GM12878 (cell line): ENCODE measurements around the gene LNPK. TPM values are rescaled to one million over a fixed set of nuclear protein-coding genes. Genes with fewer than 3 reads are reported as not detected.

Experiments
- ATAC-seq: fragments of 200-7000 bp; cut with Tn5 transposase; 3 replicates; pipeline ENCODE4 v1.9.1; 2020; ENCODE audit warnings: mild to moderate bottlenecking, moderate library complexity
- BruUV-seq: library from RNA; stranded (reverse); fragments of 400-500 nt; replicated peaks from 2 replicates; lab custom pipeline; 2021; lab: Mats Ljungman, UMichigan
- CTCF ChIA-PET: fragments of 300-600 bp; sonication (Branson Sonifier 250); formaldehyde crosslinking; extraction: SDS; loops from one replicate; lab custom pipeline; 2021; ENCODE audit warnings: inconsistent platforms; lab: Yijun Ruan, JAX
- POLR2A ChIA-PET: fragments of 350-600 bp; formaldehyde crosslinking; extraction: SDS; loops from one replicate; lab custom pipeline; 2021; ENCODE audit warnings: inconsistent platforms; lab: Charles Lee
- RAD21 ChIA-PET: fragments of 300-600 bp; sonication (Branson Sonifier 250); formaldehyde crosslinking; loops from one replicate; lab custom pipeline; 2023; ENCODE audit warnings: antibody characterized with exemption; ENCODE audit not compliant: unreplicated experiment; lab: Charles Lee
- SMC1A ChIA-PET: fragments of 300-600 bp; sonication (Branson Sonifier 250); formaldehyde crosslinking; loops from one replicate; lab custom pipeline; 2023; ENCODE audit not compliant: unreplicated experiment, uncharacterized antibody; lab: Charles Lee
- DNase-seq: peaks from one replicate; pipeline ENCODE4 v3.0.0-alpha.2; 2011; ENCODE audit warnings: low read depth, low spot score
- FAIRE-seq: peaks from 3 replicates; lab custom pipeline; 2011; peaks lifted over from hg19 to GRCh38; lab: Jason Lieb, UNC
- H2AFZ ChIP-seq: 2 replicates; pipeline ENCODE4 v1.6.0; 2011; ENCODE audit warnings: low read depth, low read length, control low read depth; ENCODE audit not compliant: control insufficient read depth
- H3K27ac ChIP-seq: 2 replicates; pipeline ENCODE4 v1.5.1; 2011; ENCODE audit warnings: control low read depth; ENCODE audit not compliant: control insufficient read depth, insufficient read depth
- H3K27me3 ChIP-seq, 2 experiments: replicated peaks in 1 of 2; 2 replicates each; pipeline versions ENCODE4 v1.6.0 to v1.6.1; 2011; ENCODE audit warnings: low read length in 1 of 2; ENCODE audit not compliant: control insufficient read depth in 2 of 2, insufficient read depth in 2 of 2
- H3K36me3 ChIP-seq, 2 experiments: 2 replicates each; pipeline ENCODE4 v1.5.1; 2011; ENCODE audit warnings: low read length in 1 of 2; ENCODE audit not compliant: control insufficient read depth in 2 of 2, insufficient read depth in 2 of 2
- H3K4me1 ChIP-seq: 2 replicates; pipeline ENCODE4 v1.6.1; 2011; ENCODE audit warnings: mild to moderate bottlenecking, low read length, moderate library complexity, mixed read lengths; ENCODE audit not compliant: control insufficient read depth, insufficient read depth
- H3K4me2 ChIP-seq: 2 replicates; pipeline ENCODE4 v1.6.0; 2011; ENCODE audit warnings: control low read depth; ENCODE audit not compliant: control insufficient read depth, insufficient read depth
- H3K4me3 ChIP-seq: fragments of 200-600 bp; sonication (generic); 2 replicates; pipeline ENCODE4 v1.5.1; 2016
- H3K79me2 ChIP-seq: 2 replicates; pipeline ENCODE4 v1.6.0; 2011; ENCODE audit warnings: low read length; ENCODE audit not compliant: control insufficient read depth, insufficient read depth
- H3K9ac ChIP-seq: 2 replicates; pipeline ENCODE4 v1.8.0; 2011; ENCODE audit warnings: low read length, control low read depth, mixed read lengths; ENCODE audit not compliant: control insufficient read depth, insufficient read depth
- H3K9me3 ChIP-seq: replicated peaks from 3 replicates; pipeline ENCODE4 v1.5.1; 2011; ENCODE audit warnings: mild to moderate bottlenecking, low read length; ENCODE audit not compliant: control insufficient read depth, insufficient read depth
- H4K20me1 ChIP-seq: 2 replicates; pipeline ENCODE4 v1.6.0; 2011; ENCODE audit not compliant: control insufficient read depth, insufficient read depth
- CHD4 ChIP-seq: fragments of 200-600 bp; sonication (generic); IDR thresholded peaks from 2 replicates; pipeline ENCODE4 v1.6.1; 2016; ENCODE audit warnings: mild to moderate bottlenecking
- DPF2 ChIP-seq: fragments of 450-650 bp; IDR thresholded peaks from 2 replicates; pipeline ENCODE4 v1.6.1; 2017; ENCODE audit warnings: mild to moderate bottlenecking
- FOXK2 ChIP-seq: fragments of 450-650 bp; IDR thresholded peaks from 2 replicates; pipeline ENCODE4 v1.6.1; 2017; ENCODE audit warnings: mild to moderate bottlenecking, moderate library complexity
- FOXM1 ChIP-seq: IDR thresholded peaks from 2 replicates; pipeline ENCODE4 v1.6.1; 2012; ENCODE audit warnings: low read depth, mild to moderate bottlenecking, inconsistent platforms, low read length, moderate library complexity
- NR2F1 ChIP-seq: fragments of 450-650 bp; conservative IDR thresholded peaks from 2 replicates; pipeline ENCODE4 v1.6.1; 2017; ENCODE audit warnings: mild to moderate bottlenecking
- RBBP5 ChIP-seq: fragments of 200-600 bp; sonication (generic); conservative IDR thresholded peaks from 2 replicates; pipeline ENCODE4 v1.6.1; 2016
- SMC3 ChIP-seq: IDR thresholded peaks from 2 replicates; pipeline ENCODE4 v1.6.1; 2011; ENCODE audit warnings: low read length, improper control_type of control experiment, borderline replicate concordance
- WGBS: methylation state at CpG from one replicate; pipeline ENCODE4 v1.1.6; 2016; ENCODE audit warnings: low lambda C conversion rate; ENCODE audit not compliant: insufficient replicate concordance, insufficient coverage; ENCODE audit errors: missing lambda C conversion rate; 5-methylcytosine and 5-hydroxymethylcytosine counted together
- in situ Hi-C: fragments of 300-500 bp; cut with MboI; formaldehyde crosslinking; loops from 9 replicates; pipeline ENCODE4 v1.14.3; 2018; ENCODE audit warnings: mixed read lengths
- intact Hi-C: fragments of 100-400 bp; cut with micrococcal nuclease; formaldehyde crosslinking; loops from one replicate; pipeline ENCODE4 v1.14.2; 2022; ENCODE audit not compliant: unreplicated experiment
- polyA plus RNA-seq, 11 experiments: library from polyadenylated mRNA; depleted of rRNA in 4 of 11; unstranded in 6 of 11; stranded (reverse) in 5 of 11; fragments of >200 nt; fragmentation: Nextera tagmentation in 4 of 11; fragmentation: Illumina TruSeq in 1 of 11; extraction: Ambion mirVana in 4 of 11; extraction: Trizol in 1 of 11; gene quantifications; 1 replicate in 1 of 11; 2 replicates in 10 of 11; pipeline versions ENCODE4 v1.2.1 to v1.2.3, GENCODE V29; 2011 to 2016; ENCODE audit warnings: inconsistent platforms in 2 of 11, missing spikeins in 2 of 11, low read depth in 1 of 11
- total RNA-seq, 4 experiments: library from RNA; depleted of rRNA in 3 of 4; stranded (reverse); fragments of >200 nt in 3 of 4; fragmentation: Illumina TruSeq in 1 of 4; extraction: Trizol in 1 of 4; gene quantifications; 2 replicates each; pipeline versions ENCODE4 v1.2.1 to v1.2.3, GENCODE V29; 2013 to 2021
- TF ChIP-seq, protein P1 (sequence below): fragments of 450-650 bp; IDR thresholded peaks from 2 replicates; pipeline ENCODE4 v1.6.1; 2017; ENCODE audit warnings: mild to moderate bottlenecking

The LNPK gene
- total and polyA plus RNA-seq, 10 of the 15 experiments (the other 5 are each of a cell fraction or from before 2014, with no cell fraction given): 3.2 to 30.0 (median 15.6) TPM

GRCh38 chr2:175931805-175932204 lies 70.3 kb downstream of the LNPK start:
- no peak overlapping the region for H3K9ac ChIP-seq
- no peaks in the 10 kb centered on the region for H4K20me1 ChIP-seq
- no peak for TF ChIP-seq RBBP5
- TF ChIP-seq, protein P1, sequence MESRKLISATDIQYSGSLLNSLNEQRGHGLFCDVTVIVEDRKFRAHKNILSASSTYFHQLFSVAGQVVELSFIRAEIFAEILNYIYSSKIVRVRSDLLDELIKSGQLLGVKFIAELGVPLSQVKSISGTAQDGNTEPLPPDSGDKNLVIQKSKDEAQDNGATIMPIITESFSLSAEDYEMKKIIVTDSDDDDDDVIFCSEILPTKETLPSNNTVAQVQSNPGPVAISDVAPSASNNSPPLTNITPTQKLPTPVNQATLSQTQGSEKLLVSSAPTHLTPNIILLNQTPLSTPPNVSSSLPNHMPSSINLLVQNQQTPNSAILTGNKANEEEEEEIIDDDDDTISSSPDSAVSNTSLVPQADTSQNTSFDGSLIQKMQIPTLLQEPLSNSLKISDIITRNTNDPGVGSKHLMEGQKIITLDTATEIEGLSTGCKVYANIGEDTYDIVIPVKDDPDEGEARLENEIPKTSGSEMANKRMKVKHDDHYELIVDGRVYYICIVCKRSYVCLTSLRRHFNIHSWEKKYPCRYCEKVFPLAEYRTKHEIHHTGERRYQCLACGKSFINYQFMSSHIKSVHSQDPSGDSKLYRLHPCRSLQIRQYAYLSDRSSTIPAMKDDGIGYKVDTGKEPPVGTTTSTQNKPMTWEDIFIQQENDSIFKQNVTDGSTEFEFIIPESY: no peak
- TF ChIP-seq FOXK2: no peak
- TF ChIP-seq CHD4: no peak
- TF ChIP-seq NR2F1: no peak
- TF ChIP-seq DPF2: no peak
- no peak for TF ChIP-seq FOXM1
- no peak for TF ChIP-seq SMC3
- H2AFZ ChIP-seq: no peak overlapping the region
- intact Hi-C loops (no loop called here), in situ Hi-C loops (no loop called here)
- no peaks in the 10 kb centered on the region for H3K9me3 ChIP-seq
- ATAC-seq: no peak
- DNase-seq: no peak
- BruUV-seq: no TSS peak
- H3K4me1 ChIP-seq: no peaks in the 10 kb centered on the region
- no peak for FAIRE-seq
- 94% methylated on average over 2 of the region's 2 CpGs for WGBS
- H3K4me3 ChIP-seq: no peak overlapping the region
- H3K27me3 ChIP-seq: no peaks in the 10 kb centered on the region
- H3K27ac ChIP-seq: no peak overlapping the region
- ChIA-PET SMC1A (no interaction called here), CTCF (no interaction called here), RAD21 (no interaction called here), POLR2A (no interaction called here)
- H3K79me2 ChIP-seq: no peaks in the 10 kb centered on the region
- 0 out of 4 replicates have a peak, but pooled peaks cover 0 to 3% of the 10 kb centered on the region in 2 experiments for H3K36me3 ChIP-seq
- H3K4me2 ChIP-seq: no peak overlapping the region
